Measurements from ENCODE around the gene SHISA5. TPM values are rescaled to one million over a fixed set of nuclear protein-coding genes. Genes with fewer than 3 reads are reported as not detected.

The SHISA5 gene
- polyA plus RNA-seq, 2 of the 4 experiments (the other 2 are of a cell fraction), result 87.5 to 94.3 TPM

GRCh38 chr3:48456456-48456855 is 47.5 kb downstream of the SHISA5 start:
- TF ChIP-seq FOSB (CRISPR knock-in tag; IDR thresholded peaks at IDR 0.05) (no peak), RAD21 (conservative IDR thresholded peaks at IDR 0.05 in 1 of 2, IDR thresholded peaks at IDR 0.05 in 1 of 2) (no peak), TP53 (CRISPR knock-in tag; IDR thresholded peaks at IDR 0.05) (no peak), BCL3 (IDR thresholded peaks at IDR 0.05) (no peak), HOXA7 (CRISPR knock-in tag; IDR thresholded peaks at IDR 0.05) (no peak), NFE2L2 (conservative IDR thresholded peaks at IDR 0.05; ENCODE audit: low read length) (no peak), KDM5A (IDR thresholded peaks at IDR 0.05) (no peak), MAZ (IDR thresholded peaks at IDR 0.05; ENCODE audit: borderline replicate concordance, low read depth, low read length) (no peak), HOXB5 (CRISPR knock-in tag; IDR thresholded peaks at IDR 0.05) (no peak), CTCF (IDR thresholded peaks at IDR 0.05) (no peak), FOSL2 (IDR thresholded peaks at IDR 0.05) (no peak), FOSL2 (CRISPR knock-in tag; IDR thresholded peaks at IDR 0.05) (no peak), HOXB13 (CRISPR knock-in tag; IDR thresholded peaks at IDR 0.05; ENCODE audit: low read depth) (no peak), POLR2AphosphoS2 (conservative IDR thresholded peaks at IDR 0.05; ENCODE audit: low read length) (no peak)
- ATAC-seq, result no peak
- CTCF ChIA-PET, result interaction anchor here (1.4 to 4.1 kb wide), 2 partner anchors 16 to 20 kb away, joined by 4 to 18 read pairs; no protein-coding TSS in a partner anchor
- H3K27ac ChIP-seq, result no peak overlapping the region
- H3K9me3 ChIP-seq, result no peaks in the 10 kb centered on the region
- POLR2A ChIA-PET, result interaction anchor here (1.3 kb wide), 1 partner anchor 10 kb away, joined by 3 read pairs; the partner anchor contains the start of gene ATRIP
- 91% methylated on average over 1 of the region's 1 CpG for WGBS (ENCODE audit: missing lambda C conversion rate)
- H3K4me3 ChIP-seq, result no peak overlapping the region
- no peak for FAIRE-seq
- H3K4me2 ChIP-seq, result no peak overlapping the region
- DNase-seq (ENCODE audit: low read depth in 1 of 2, low spot score in 1 of 2), result no peak
- H3K4me1 ChIP-seq, result no peaks in the 10 kb centered on the region

- ATAC-seq (no peak), DNase-seq (ENCODE audit: low read depth in 1 of 2, low spot score in 1 of 2) (no peak), FAIRE-seq (no peak)
- H3K4me3 ChIP-seq, result no peak overlapping the region
- H3K27ac ChIP-seq, result no peak overlapping the region
- WGBS (ENCODE audit: missing lambda C conversion rate), result 100% methylated on average over 1 of the region's 1 CpG
- no peak overlapping the region for H3K4me2 ChIP-seq
- H3K4me1 ChIP-seq, result peaks cover 9% of the 10 kb centered on the region; the same call in 1 of the 3 replicates
- TF ChIP-seq FOSL2 (IDR thresholded peaks at IDR 0.05) (no peak), FOSL2 (CRISPR knock-in tag; IDR thresholded peaks at IDR 0.05) (no peak), ATOH8 (CRISPR knock-in tag; IDR thresholded peaks at IDR 0.05; ENCODE audit: low read depth) (no peak), POLR2A (IDR thresholded peaks at IDR 0.05; ENCODE audit: low read length) (no peak), RARB (CRISPR knock-in tag; IDR thresholded peaks at IDR 0.05) (no peak), TP53 (CRISPR knock-in tag; IDR thresholded peaks at IDR 0.05) (no peak), ELK1 (IDR thresholded peaks at IDR 0.05; ENCODE audit: low read depth, low read length) (no peak), BCL3 (IDR thresholded peaks at IDR 0.05) (no peak), HEYL (CRISPR knock-in tag; IDR thresholded peaks at IDR 0.05) (no peak), HDAC2 (IDR thresholded peaks at IDR 0.05) (no peak), REST (IDR thresholded peaks at IDR 0.05) (no peak), GATA3 (IDR thresholded peaks at IDR 0.05; ENCODE audit: borderline replicate concordance) (no peak), NPAS2 (CRISPR knock-in tag; IDR thresholded peaks at IDR 0.05; ENCODE audit: borderline replicate concordance) (no peak), HOXB13 (CRISPR knock-in tag; IDR thresholded peaks at IDR 0.05; ENCODE audit: low read depth) (no peak), CTCF (IDR thresholded peaks at IDR 0.05) (no peak), MYC (IDR thresholded peaks at IDR 0.05; ENCODE audit: borderline replicate concordance, low read length) (no peak), KDM5A (IDR thresholded peaks at IDR 0.05) (no peak)
- ChIA-PET POLR2A (no interaction called here), CTCF (interaction anchor here (5.0 kb wide), 1 partner anchor 15 kb away, joined by 33 read pairs; no protein-coding TSS in a partner anchor)
- no peaks in the 10 kb centered on the region for H3K9me3 ChIP-seq
Observed at GRCh38 chr3:48451270-48451669, 52.7 kb downstream of the SHISA5 start.

Measured in A549 (cell line).